Sigmoid colon (tissue), 3 donors: Measurements from ENCODE around the gene CENPE.

Experiments used
- CTCF ChIP-seq, 4 experiments: fragments of 450-650 bp in 3 of 4; fragments of 200-600 bp in 1 of 4; IDR thresholded peaks; one replicate each; pipeline ENCODE4 v1.5.1; 2016 to 2019; ENCODE audit warnings: antibody characterized with exemption in 4 of 4, mild to moderate bottlenecking in 3 of 4, moderate library complexity in 2 of 4
- POLR2A ChIP-seq, 2 donors: fragments of 450-650 bp; IDR thresholded peaks; one replicate each; pipeline ENCODE4 v1.6.1; 2016; ENCODE audit warnings: antibody characterized with exemption in 2 of 2, mild to moderate bottlenecking in 2 of 2, moderate library complexity in 2 of 2

GRCh38 chr4:103193457-103193856, 4.7 kb downstream of the CENPE start:
- no peak for TF ChIP-seq CTCF (IDR thresholded peaks at IDR 0.05)
- TF ChIP-seq POLR2A (IDR thresholded peaks at IDR 0.05), result no peak
